Left forelimb (tissue), 1 donor: ENCODE data around the gene SYK.

Experiments
- DNase-seq: peaks from one replicate; pipeline ENCODE4 v3.0.0-alpha.2; 2018; ENCODE audit warnings: low spot score

Gene SYK

DNA sequence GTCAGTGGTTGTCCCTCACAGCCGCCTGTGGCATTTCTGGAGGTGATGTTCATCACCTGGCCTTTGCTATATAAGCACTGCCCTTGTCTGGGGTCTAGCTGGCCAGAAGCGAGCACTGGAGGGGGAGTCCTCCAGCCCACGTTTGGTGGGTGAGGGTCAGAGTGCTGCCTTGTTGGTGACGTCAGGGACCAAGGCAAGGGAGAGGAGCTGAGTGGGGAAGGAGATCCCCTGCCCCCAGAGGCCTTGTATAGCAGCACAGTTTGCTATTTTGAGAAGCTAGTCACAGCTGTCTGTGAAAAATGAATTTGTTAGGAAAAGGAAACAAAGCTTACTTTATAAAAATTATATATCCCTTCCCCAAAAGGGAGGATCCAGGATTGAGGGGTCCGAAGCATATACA is 49.8 kb downstream of the SYK start:
- no peak for DNase-seq

- no peak for DNase-seq
These were observed 52.3 kb downstream of the SYK start for GRCh38 chr9:90853945-90854344.

GRCh38 chr9:90854637-90855175 is 53.1 kb downstream of the SYK start:
- no peak for DNase-seq

DNA sequence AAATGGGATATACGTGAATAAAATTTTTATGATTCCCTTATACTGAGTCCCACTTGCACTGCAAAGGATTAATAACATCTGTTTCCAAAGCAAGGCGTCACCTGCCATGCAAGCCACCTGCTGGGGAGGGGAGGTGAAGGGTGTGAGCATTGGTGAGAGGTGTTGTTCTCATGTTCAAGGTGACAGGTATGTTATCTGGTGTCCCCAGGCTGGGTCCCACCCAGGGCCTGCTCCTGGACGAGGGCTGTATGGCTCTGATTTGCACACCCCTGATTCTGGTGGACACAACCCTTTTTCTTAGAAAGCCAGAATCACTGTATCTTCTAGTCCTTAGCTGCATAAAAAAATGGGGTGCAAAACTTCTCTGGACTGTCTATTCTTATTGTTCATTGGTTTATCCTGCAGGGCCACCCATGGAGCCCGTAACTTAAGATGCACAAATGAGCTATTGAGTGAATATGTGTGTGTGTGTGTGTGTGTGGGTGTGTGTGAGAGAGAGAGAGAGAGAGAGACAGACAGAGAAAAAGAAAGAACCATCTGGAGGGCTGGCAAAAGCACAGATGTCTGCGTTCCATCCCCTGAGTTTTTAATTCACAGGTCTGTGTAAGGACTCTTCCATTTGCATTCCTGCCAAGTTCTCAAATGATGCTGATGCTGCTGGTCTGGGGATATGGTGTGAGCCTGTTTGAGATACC is 53.7 kb downstream of the SYK start:
- DNase-seq, result no peak

- no peak for DNase-seq
These were observed 55.5 kb downstream of the SYK start for GRCh38 chr9:90857091-90857490.

- no peak for DNase-seq
These were observed 56.2 kb downstream of the SYK start for GRCh38 chr9:90857855-90858254.

DNA sequence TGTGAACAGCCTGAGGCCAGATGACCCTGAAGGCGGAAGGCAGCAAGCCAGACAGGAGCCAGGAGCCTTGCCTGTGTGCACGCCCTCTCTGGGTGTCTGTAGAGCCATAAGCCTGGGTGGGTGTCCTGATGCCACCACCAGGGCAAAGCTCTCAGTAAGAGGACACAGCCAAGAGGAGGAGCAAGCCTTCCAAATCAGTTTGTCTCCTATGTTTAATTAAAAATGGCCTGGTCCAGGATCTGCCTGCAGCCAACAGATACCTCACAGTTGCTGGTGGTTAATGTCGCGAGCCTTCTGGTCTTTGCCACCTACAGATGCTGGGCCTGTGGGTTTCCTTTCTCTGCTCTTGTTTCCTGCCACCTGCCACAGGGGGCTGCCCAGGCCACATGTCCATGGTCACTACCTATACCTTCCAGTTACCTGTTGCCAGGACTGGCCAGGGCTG is 56.9 kb downstream of the SYK start:
- no peak for DNase-seq

DNA sequence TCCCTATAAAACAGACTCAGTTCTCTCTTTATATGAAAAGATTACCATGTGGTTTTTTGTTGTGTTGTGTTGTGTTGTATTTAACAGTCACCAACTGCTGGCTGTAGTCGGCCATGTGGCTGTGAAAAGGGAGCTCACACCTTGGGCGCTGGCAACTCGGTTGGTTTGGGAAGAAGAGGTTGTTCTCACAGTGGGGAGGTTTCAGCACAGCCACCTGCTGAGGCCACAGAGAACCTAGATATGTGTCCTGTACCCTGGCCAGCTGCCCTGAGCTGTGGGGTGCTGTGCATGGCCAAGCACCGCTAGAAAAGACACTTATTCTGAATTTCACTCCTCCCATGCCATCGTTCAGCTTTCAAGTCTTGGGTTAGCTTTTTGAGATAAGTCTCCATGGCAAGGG is 58.8 kb downstream of the SYK start:
- no peak for DNase-seq

DNA sequence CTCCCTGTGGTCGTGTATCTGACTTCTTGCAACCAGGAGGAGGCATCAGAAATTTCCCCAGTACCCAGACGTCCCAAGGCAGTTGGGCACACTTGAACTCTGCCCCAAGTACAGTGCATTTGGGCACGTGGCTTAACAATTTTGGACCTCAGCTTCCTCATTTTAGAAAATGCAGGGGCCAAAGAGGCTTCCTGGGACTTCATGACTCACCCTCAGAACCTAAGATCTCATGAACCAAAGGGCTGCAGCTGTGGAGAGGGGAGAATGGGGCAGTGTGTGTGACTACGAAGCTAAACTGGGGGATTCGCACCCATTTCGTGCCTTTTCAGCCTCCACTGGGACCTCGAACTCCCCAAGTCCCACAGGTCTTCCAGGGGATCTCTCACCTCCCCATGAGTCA is 59.2 kb downstream of the SYK start:
- no peak for DNase-seq

- no peak for DNase-seq
These were observed 59.8 kb downstream of the SYK start for GRCh38 chr9:90861380-90861779.

GRCh38 chr9:90861826-90862740 is 60.5 kb downstream of the SYK start:
- DNase-seq, result no peak

DNA sequence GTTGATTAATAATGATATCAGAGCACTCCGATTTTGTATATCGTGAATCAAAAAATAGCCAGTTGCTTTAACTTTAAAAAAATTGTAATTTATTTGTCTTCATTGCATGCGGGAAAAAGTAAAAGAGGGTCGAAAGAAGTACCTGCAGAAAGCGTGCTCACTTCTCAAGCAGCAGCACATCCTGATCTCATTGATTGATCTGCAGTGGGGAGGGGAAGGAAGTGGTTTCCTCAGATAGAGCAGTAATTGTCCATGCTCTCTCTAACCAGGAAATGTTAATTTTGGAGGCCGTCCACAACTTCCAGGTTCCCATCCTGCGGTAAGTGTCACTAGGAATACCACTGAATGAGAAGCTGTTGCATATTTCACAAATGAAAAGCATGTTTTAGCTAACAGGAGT is 63.2 kb downstream of the SYK start:
- DNase-seq, result no peak

GRCh38 chr9:90867101-90867500 is 65.5 kb downstream of the SYK start:
- no peak for DNase-seq

DNA sequence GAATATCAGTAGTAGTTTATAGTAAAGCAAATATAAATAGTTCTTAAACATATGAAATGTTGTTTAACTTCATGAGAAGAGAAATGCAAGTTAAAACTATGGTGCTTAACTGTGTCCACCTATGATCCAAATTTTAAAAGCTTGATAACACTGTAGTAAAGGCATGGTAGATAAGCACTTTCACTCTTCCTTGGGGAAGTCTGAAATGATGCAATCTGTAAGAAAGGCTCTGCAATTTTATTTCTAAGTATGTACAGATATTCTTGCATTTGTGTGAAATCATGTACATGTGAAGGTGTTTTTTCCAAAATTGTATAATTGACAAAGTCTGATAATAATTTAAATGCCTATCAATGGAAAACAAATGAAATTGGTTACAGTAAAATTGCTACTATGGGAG is 66.9 kb downstream of the SYK start:
- DNase-seq, result no peak

DNA sequence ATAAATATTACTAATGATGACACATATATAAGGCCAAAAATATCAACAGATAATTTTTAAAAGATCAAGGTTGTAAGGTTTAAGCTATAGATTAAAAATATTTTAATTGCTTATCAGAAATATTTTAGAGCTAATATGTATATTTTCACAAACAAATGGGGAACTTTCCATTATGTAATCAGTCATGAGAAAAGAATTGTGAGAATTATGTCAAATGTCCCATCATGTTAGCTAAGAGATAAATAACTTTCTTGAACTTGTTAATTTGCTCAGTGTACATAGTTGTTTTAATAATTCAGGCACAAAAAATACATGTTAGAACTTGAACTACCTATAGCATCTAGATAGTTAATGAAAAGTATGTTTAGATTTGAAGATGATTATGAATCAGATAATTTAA is 67.7 kb downstream of the SYK start:
- no peak for DNase-seq

DNA sequence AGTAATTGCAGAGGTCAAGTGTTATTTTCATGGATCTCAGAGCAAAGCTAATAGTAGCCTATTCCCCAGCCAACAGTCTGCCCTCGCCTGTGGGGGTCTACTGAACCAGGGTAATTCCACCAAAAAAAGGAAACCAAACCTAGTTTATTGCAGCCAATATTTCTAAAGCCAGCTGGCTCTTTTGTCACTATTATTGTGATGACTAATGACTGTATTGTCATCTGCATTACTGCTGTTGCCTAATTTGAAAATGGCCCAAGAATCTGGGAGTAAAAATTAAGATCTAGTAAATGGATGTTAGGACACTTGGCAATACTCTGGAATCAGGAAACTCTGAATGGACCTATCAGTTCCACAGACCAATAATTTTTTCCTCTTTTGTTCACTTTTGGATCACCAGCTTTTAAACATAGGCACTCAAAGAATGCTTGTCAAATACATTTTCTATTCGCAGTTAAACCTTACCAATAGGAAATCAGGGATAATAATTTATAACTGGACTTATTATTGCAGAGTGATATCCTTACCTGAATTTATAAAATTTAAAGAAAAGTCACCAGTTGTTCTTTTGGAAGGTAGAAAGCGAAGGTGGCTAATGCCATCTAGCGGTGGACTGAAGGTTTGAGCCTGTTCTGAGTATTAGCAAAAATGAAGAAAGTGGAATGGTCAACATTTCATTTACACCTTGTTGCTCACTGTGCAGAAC is 69.2 kb downstream of the SYK start:
- no peak for DNase-seq

- DNase-seq, result no peak
These were observed 69.8 kb downstream of the SYK start for GRCh38 chr9:90871327-90871935.

DNA sequence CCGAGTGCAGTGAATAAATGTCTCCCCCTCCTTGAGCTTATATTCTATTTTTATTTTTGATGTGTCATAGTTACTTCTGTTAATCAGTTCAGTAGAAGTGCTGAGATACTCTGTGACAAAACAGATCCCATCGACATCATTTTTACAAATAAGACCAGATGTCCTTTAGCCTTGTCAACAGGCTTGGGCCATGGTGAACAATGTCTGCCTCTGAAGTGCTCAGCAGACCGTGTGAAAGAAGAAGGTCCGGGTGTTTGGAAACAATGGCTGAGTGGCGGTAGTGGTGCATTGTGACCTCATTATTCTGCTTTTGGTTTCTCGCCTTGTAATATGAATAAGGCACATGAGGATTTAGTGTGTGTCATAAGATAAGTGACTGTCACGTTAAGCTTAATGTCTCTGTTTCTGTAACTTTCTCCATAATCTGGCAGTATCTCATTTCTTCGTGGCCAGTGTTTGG is 71.2 kb downstream of the SYK start:
- DNase-seq, result no peak

DNA sequence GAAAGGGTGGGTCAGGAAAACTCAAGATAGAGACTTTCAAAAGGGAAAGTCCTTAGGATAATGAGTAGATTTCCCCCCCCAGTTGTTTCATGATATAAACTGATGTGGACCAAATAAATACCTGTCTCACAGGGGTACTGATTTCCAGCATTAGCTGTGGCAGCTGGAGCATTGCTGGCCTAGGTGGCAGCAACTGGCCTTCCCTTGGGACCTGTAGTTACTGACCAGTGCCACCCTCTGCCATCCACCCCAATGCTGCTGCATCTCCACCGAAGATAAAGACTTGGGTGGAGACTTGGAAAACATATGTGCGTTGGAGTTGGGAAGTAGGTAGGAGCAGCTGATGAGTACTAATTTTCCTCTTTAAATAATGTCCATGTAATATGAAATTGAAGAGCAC is 71.8 kb downstream of the SYK start:
- no peak for DNase-seq

DNA sequence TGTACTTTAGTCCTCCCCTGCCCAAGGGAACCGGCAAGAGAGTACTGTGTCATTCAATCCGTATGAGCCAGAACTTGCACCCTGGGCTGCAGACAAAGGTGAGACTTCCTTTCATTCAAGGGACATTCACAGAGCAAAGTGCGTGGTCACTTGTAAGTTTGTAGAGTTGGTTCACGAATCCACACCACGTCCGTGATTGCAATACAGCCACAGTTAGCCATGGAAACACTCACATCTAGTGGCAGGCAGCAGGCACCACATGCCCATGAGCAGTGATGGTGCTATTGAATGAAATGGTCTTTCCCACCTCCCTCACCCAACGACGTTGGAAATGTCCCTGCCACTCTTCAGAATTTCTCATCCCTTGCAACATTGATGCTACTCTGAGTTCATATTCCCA is 72.6 kb downstream of the SYK start:
- no peak for DNase-seq

- no peak for DNase-seq
These were observed 76.9 kb downstream of the SYK start for GRCh38 chr9:90878562-90878961.

- DNase-seq, result no peak
These were observed 78.4 kb downstream of the SYK start for GRCh38 chr9:90880066-90880465.
